Measurements from ENCODE around the gene FGD2.

DNA sequence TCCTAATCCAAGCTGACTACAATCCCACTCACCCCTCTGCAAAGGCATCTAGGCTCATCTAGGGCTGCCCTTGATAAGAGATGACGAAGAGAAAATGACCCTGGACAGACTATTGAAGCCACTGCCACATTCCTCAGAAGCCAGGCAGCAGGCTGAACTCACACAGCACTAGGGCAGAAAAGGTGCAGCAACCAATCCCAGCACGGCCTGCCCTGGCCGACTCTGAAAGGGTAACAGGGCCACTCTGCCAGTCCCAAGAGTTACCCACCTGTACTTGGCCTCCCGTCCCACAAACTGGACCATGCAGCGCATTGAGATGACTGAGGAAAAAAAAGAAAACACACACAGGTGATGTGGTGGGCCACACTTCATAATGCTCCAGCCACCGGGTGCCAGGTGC is 28.5 kb upstream of the FGD2 start:
- TF ChIP-seq POLR2A (IDR thresholded peaks at IDR 0.05; ENCODE audit: borderline replicate concordance, extremely low read depth, insufficient read depth, insufficient read length) (no peak), CTCF (IDR thresholded peaks at IDR 0.05 in 2 of 3, conservative IDR thresholded peaks at IDR 0.05 in 1 of 3; ENCODE audit: borderline replicate concordance in 1 of 3, insufficient read depth in 1 of 3, low read depth in 2 of 3, low read length in 2 of 3) (no peak), POLR2AphosphoS5 (IDR thresholded peaks at IDR 0.05; ENCODE audit: low read depth, low read length) (no peak), EGR1 (IDR thresholded peaks at IDR 0.05; ENCODE audit: low read depth) (no peak), EZH2 (IDR thresholded peaks at IDR 0.05) (no peak), JUND (IDR thresholded peaks at IDR 0.05) (no peak)
- TF ChIP-seq, protein P1, sequence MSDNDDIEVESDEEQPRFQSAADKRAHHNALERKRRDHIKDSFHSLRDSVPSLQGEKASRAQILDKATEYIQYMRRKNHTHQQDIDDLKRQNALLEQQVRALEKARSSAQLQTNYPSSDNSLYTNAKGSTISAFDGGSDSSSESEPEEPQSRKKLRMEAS (IDR thresholded peaks at IDR 0.05), result no peak
